ENCODE measurements around the gene CCDC148.

DNA sequence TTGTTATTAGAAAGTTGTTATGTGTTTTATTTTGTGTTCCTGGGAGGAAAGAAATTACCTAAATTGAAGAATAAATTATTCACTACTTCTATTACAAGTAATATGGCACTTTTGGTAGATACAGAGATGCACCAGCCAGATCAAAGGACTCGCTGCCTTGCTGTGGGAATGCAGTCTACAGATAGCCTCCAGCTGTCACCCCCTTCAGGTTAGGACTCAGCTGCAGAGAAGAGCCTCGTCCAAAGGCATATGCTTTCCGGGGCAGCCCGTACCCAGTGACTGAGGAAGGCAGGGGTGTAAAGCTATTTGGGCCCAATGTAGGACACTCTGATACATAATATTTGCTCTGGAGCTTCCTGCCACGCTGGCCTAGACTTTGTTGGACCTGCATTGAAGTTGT lies 90.2 kb downstream of the CCDC148 start:
- TF ChIP-seq, protein P1, sequence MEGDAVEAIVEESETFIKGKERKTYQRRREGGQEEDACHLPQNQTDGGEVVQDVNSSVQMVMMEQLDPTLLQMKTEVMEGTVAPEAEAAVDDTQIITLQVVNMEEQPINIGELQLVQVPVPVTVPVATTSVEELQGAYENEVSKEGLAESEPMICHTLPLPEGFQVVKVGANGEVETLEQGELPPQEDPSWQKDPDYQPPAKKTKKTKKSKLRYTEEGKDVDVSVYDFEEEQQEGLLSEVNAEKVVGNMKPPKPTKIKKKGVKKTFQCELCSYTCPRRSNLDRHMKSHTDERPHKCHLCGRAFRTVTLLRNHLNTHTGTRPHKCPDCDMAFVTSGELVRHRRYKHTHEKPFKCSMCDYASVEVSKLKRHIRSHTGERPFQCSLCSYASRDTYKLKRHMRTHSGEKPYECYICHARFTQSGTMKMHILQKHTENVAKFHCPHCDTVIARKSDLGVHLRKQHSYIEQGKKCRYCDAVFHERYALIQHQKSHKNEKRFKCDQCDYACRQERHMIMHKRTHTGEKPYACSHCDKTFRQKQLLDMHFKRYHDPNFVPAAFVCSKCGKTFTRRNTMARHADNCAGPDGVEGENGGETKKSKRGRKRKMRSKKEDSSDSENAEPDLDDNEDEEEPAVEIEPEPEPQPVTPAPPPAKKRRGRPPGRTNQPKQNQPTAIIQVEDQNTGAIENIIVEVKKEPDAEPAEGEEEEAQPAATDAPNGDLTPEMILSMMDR (IDR thresholded peaks at IDR 0.05; ENCODE audit: insufficient read depth, low read length, poor library complexity, severe bottlenecking): no peak
- no peak for TF ChIP-seq EZH2phosphoT487 (conservative IDR thresholded peaks at IDR 0.05; ENCODE audit: low read length)
